ENCODE results near the gene OPTN. TPM values are rescaled to one million over a fixed set of nuclear protein-coding genes. Genes with fewer than 3 reads are reported as not detected.

OPTN gene
- total and polyA plus RNA-seq, 10 of the 15 experiments (the other 5 are each of a cell fraction or from before 2014, with no cell fraction given), result 15.2 to 42.4 (median 25.5) TPM

DNA sequence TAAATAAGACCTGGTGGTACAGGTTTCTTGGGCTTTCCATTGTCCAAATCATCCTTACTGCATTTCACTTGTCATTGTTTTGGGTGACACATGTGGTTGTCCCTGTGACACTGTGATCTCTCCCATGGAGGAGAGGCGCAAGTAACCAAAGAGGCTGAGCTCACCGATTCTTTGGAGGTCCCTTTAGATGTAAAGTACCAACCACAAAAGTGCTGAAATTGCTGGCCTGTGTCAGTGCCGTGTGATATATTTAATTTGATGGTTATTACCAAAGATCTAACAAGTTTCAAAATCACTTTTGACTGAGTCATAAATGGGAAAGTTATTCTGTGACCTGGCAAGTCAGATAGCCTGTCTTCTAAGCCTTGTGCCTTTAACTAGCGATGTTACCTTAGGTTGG lies 80.8 kb downstream of the OPTN start (continued):
- TF ChIP-seq, protein P1, sequence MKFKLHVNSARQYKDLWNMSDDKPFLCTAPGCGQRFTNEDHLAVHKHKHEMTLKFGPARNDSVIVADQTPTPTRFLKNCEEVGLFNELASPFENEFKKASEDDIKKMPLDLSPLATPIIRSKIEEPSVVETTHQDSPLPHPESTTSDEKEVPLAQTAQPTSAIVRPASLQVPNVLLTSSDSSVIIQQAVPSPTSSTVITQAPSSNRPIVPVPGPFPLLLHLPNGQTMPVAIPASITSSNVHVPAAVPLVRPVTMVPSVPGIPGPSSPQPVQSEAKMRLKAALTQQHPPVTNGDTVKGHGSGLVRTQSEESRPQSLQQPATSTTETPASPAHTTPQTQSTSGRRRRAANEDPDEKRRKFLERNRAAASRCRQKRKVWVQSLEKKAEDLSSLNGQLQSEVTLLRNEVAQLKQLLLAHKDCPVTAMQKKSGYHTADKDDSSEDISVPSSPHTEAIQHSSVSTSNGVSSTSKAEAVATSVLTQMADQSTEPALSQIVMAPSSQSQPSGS (IDR thresholded peaks at IDR 0.05; ENCODE audit: low read length), result peak; percentile 61; the same call in 1 of the 2 replicates
- TF ChIP-seq TCF7 (IDR thresholded peaks at IDR 0.05; ENCODE audit: borderline replicate concordance), result 0 out of 2 replicates have a peak, but pooled peaks have one; percentile 56

DNA sequence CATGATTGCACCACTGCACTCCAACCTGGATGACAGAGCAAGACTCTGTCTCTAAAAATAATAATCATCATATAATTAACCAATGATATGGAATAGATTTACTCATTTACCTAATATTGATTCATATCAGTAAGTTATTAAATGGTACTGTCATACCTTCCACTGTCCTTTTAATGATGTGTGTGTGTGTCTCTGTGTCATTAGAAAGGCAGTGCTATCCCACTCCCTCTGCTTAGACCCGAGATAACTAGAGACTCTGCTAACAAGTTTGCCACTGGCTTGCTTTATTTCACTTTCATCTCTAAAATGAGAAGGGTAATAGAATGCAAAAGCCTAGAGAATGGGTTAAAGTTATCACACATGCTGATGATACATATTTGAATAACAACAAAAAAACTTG lies 82.5 kb downstream of the OPTN start:
- H3K4me1 ChIP-seq (ENCODE audit: control insufficient read depth, insufficient read depth, low read length), result peaks cover 3% of the 10 kb centered on the region; the same call in 1 of the 2 replicates
- H3K9me3 ChIP-seq (replicated peaks; ENCODE audit: control insufficient read depth, insufficient read depth, low read length), result peaks cover 4% of the 10 kb centered on the region; the same call in 2 of the 3 replicates
- FAIRE-seq (no peak), DNase-seq (ENCODE audit: low read depth, low spot score) (no peak), ATAC-seq (no peak; the same call in 2 of the 3 replicates)
- H3K4me2 ChIP-seq (ENCODE audit: control insufficient read depth, insufficient read depth), result no peak overlapping the region
- ChIA-PET SMC1A (ENCODE audit: uncharacterized antibody, unreplicated experiment) (no interaction called here), RAD21 (ENCODE audit: unreplicated experiment) (no interaction called here), CTCF (interaction anchor here (1.0 kb wide), 1 partner anchor 9 kb away, joined by 5 read pairs; no protein-coding TSS in a partner anchor), POLR2A (no interaction called here)
- H2AFZ ChIP-seq (ENCODE audit: control insufficient read depth, low read depth, low read length), result no peak overlapping the region
- no peaks in the 10 kb centered on the region for H4K20me1 ChIP-seq (ENCODE audit: control insufficient read depth, insufficient read depth)
- H3K4me3 ChIP-seq, result no peak overlapping the region
- intact Hi-C loops (cut with micrococcal nuclease; ENCODE audit: unreplicated experiment), result no loop called here
- 54% methylated on average over 1 of the region's 1 CpG for WGBS (ENCODE audit: insufficient coverage, insufficient replicate concordance, low lambda C conversion rate, missing lambda C conversion rate)
- no peaks in the 10 kb centered on the region for H3K27me3 ChIP-seq (replicated peaks in 1 of 2; ENCODE audit: control insufficient read depth in 2 of 2, insufficient read depth in 2 of 2, low read length in 1 of 2)
- no peak overlapping the region for H3K9ac ChIP-seq (ENCODE audit: control insufficient read depth, insufficient read depth, low read length)
- H3K27ac ChIP-seq (ENCODE audit: control insufficient read depth, insufficient read depth), result no peak overlapping the region
- in situ Hi-C loops (cut with MboI), result no loop called here
- no TSS peak for BruUV-seq (replicated peaks)
- peaks cover 15% of the 10 kb centered on the region in 2 experiments for H3K36me3 ChIP-seq (ENCODE audit: control insufficient read depth in 2 of 2, insufficient read depth in 2 of 2, low read length in 1 of 2)
- H3K79me2 ChIP-seq (ENCODE audit: control insufficient read depth, insufficient read depth, low read length), result no peaks in the 10 kb centered on the region
- TF ChIP-seq, protein P2, sequence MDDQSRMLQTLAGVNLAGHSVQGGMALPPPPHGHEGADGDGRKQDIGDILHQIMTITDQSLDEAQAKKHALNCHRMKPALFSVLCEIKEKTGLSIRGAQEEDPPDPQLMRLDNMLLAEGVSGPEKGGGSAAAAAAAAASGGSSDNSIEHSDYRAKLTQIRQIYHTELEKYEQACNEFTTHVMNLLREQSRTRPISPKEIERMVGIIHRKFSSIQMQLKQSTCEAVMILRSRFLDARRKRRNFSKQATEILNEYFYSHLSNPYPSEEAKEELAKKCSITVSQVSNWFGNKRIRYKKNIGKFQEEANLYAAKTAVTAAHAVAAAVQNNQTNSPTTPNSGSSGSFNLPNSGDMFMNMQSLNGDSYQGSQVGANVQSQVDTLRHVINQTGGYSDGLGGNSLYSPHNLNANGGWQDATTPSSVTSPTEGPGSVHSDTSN (IDR thresholded peaks at IDR 0.05; ENCODE audit: insufficient replicate concordance, low read depth, low read length), result no peak
- TF ChIP-seq, protein P3, sequence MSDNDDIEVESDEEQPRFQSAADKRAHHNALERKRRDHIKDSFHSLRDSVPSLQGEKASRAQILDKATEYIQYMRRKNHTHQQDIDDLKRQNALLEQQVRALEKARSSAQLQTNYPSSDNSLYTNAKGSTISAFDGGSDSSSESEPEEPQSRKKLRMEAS (IDR thresholded peaks at IDR 0.05; ENCODE audit: low read depth, low read length), result no peak
- TF ChIP-seq TARDBP (IDR thresholded peaks at IDR 0.05; ENCODE audit: borderline replicate concordance), result no peak
- TF ChIP-seq ASH2L (IDR thresholded peaks at IDR 0.05; ENCODE audit: borderline replicate concordance, low read depth), result no peak
- TF ChIP-seq, protein P4, sequence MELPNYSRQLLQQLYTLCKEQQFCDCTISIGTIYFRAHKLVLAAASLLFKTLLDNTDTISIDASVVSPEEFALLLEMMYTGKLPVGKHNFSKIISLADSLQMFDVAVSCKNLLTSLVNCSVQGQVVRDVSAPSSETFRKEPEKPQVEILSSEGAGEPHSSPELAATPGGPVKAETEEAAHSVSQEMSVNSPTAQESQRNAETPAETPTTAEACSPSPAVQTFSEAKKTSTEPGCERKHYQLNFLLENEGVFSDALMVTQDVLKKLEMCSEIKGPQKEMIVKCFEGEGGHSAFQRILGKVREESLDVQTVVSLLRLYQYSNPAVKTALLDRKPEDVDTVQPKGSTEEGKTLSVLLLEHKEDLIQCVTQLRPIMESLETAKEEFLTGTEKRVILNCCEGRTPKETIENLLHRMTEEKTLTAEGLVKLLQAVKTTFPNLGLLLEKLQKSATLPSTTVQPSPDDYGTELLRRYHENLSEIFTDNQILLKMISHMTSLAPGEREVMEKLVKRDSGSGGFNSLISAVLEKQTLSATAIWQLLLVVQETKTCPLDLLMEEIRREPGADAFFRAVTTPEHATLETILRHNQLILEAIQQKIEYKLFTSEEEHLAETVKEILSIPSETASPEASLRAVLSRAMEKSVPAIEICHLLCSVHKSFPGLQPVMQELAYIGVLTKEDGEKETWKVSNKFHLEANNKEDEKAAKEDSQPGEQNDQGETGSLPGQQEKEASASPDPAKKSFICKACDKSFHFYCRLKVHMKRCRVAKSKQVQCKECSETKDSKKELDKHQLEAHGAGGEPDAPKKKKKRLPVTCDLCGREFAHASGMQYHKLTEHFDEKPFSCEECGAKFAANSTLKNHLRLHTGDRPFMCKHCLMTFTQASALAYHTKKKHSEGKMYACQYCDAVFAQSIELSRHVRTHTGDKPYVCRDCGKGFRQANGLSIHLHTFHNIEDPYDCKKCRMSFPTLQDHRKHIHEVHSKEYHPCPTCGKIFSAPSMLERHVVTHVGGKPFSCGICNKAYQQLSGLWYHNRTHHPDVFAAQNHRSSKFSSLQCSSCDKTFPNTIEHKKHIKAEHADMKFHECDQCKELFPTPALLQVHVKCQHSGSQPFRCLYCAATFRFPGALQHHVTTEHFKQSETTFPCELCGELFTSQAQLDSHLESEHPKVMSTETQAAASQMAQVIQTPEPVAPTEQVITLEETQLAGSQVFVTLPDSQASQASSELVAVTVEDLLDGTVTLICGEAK (IDR thresholded peaks at IDR 0.05; ENCODE audit: borderline replicate concordance), result no peak
- TF ChIP-seq ZBED1 (IDR thresholded peaks at IDR 0.05; ENCODE audit: borderline replicate concordance), result no peak
- no peak for TF ChIP-seq SREBF2 (IDR thresholded peaks at IDR 0.05; ENCODE audit: low read length)
- TF ChIP-seq, protein P5, sequence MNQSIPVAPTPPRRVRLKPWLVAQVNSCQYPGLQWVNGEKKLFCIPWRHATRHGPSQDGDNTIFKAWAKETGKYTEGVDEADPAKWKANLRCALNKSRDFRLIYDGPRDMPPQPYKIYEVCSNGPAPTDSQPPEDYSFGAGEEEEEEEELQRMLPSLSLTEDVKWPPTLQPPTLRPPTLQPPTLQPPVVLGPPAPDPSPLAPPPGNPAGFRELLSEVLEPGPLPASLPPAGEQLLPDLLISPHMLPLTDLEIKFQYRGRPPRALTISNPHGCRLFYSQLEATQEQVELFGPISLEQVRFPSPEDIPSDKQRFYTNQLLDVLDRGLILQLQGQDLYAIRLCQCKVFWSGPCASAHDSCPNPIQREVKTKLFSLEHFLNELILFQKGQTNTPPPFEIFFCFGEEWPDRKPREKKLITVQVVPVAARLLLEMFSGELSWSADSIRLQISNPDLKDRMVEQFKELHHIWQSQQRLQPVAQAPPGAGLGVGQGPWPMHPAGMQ (IDR thresholded peaks at IDR 0.05; ENCODE audit: borderline replicate concordance), result no peak
- TF ChIP-seq PML (IDR thresholded peaks at IDR 0.05; ENCODE audit: low read length), result no peak
- no peak for TF ChIP-seq NFYB (IDR thresholded peaks at IDR 0.05; ENCODE audit: insufficient read depth, low read depth, low read length)
- no peak for TF ChIP-seq ZNF207 (IDR thresholded peaks at IDR 0.05; ENCODE audit: borderline replicate concordance)
- TF ChIP-seq POLR2A (IDR thresholded peaks at IDR 0.05; ENCODE audit: low read depth, low read length), result no peak
- no peak for TF ChIP-seq RELA (IDR thresholded peaks at IDR 0.05; ENCODE audit: borderline replicate concordance, partially characterized antibody)
- TF ChIP-seq TCF12 (IDR thresholded peaks at IDR 0.05; ENCODE audit: low read depth, low read length), result no peak
